ENCODE data around the gene MTMR3. TPM values are rescaled to one million over a fixed set of nuclear protein-coding genes. Genes with fewer than 3 reads are reported as not detected.

MTMR3 gene
- total RNA-seq, 1 donor: 36.9 TPM

GRCh38 chr22:29917052-29917902 lies 34.3 kb downstream of the MTMR3 start:
- H3K4me2 ChIP-seq (ENCODE audit: insufficient read depth, low read length): no peak overlapping the region
- no peaks in the 10 kb centered on the region for H3K9me3 ChIP-seq (ENCODE audit: low read depth, low read length)
- H3K27ac ChIP-seq (ENCODE audit: low read depth, low read length): no peak overlapping the region
- H4K20me1 ChIP-seq (ENCODE audit: insufficient read depth, low read length): peaks cover 61% of the 10 kb centered on the region
- no peaks in the 10 kb centered on the region for H3K36me3 ChIP-seq (ENCODE audit: insufficient read depth, low read length)
- no peak overlapping the region for H3K4me3 ChIP-seq (ENCODE audit: insufficient read depth, low read length)
- DNase-seq (ENCODE audit: insufficient read length, low spot score, missing footprints): no peak
- TF ChIP-seq, protein P1, sequence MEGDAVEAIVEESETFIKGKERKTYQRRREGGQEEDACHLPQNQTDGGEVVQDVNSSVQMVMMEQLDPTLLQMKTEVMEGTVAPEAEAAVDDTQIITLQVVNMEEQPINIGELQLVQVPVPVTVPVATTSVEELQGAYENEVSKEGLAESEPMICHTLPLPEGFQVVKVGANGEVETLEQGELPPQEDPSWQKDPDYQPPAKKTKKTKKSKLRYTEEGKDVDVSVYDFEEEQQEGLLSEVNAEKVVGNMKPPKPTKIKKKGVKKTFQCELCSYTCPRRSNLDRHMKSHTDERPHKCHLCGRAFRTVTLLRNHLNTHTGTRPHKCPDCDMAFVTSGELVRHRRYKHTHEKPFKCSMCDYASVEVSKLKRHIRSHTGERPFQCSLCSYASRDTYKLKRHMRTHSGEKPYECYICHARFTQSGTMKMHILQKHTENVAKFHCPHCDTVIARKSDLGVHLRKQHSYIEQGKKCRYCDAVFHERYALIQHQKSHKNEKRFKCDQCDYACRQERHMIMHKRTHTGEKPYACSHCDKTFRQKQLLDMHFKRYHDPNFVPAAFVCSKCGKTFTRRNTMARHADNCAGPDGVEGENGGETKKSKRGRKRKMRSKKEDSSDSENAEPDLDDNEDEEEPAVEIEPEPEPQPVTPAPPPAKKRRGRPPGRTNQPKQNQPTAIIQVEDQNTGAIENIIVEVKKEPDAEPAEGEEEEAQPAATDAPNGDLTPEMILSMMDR (IDR thresholded peaks at IDR 0.05; ENCODE audit: extremely low read depth, low read depth, low read length): no peak
- no peak overlapping the region for H2AFZ ChIP-seq (ENCODE audit: low read length)
- peaks cover 87% of the 10 kb centered on the region for H3K79me2 ChIP-seq (ENCODE audit: insufficient read depth, low read length)
- H3K27me3 ChIP-seq (ENCODE audit: insufficient read depth, low read length): no peaks in the 10 kb centered on the region
- peaks cover 29% of the 10 kb centered on the region for H3K4me1 ChIP-seq (ENCODE audit: insufficient read depth, low read length)

GRCh38 chr22:29925402-29925801 lies 42.4 kb downstream of the MTMR3 start:
- Histone ChIP-seq H3K4me3 (ENCODE audit: insufficient read depth, low read length) (no peak overlapping the region), H4K20me1 (ENCODE audit: insufficient read depth, low read length) (peaks cover 74% of the 10 kb centered on the region), H3K4me1 (ENCODE audit: insufficient read depth, low read length) (no peaks in the 10 kb centered on the region), H3K4me2 (ENCODE audit: insufficient read depth, low read length) (no peak overlapping the region), H3K27me3 (ENCODE audit: insufficient read depth, low read length) (no peaks in the 10 kb centered on the region), H3K9me3 (ENCODE audit: low read depth, low read length) (no peaks in the 10 kb centered on the region), H3K36me3 (ENCODE audit: insufficient read depth, low read length) (no peaks in the 10 kb centered on the region), H3K79me2 (ENCODE audit: insufficient read depth, low read length) (peaks cover 93% of the 10 kb centered on the region), H2AFZ (ENCODE audit: low read length) (no peak overlapping the region), H3K27ac (ENCODE audit: low read depth, low read length) (no peak overlapping the region)
- TF ChIP-seq, protein P1 (IDR thresholded peaks at IDR 0.05; ENCODE audit: extremely low read depth, low read depth, low read length): no peak
- DNase-seq (ENCODE audit: insufficient read length, low spot score, missing footprints): no peak

DNA sequence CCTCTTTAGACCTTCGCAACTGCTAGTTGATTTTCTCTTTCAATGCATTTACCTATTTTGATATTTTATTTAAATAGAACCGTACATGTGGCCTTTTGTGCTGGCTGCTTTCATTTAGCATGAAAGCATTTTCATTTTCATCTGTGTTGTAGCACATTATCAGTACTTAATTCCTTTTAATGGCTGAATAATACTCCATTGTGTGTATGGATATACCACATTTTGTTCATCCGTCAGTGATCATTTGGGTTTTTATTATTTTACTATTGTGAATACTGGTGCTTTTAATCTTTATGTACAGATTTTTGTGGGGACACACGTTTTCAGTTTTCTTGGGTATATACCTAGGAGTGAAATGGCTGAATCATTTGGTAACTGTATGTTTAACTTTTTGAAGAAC lies 43.1 kb downstream of the MTMR3 start:
- H3K36me3 ChIP-seq (ENCODE audit: insufficient read depth, low read length): no peaks in the 10 kb centered on the region
- no peaks in the 10 kb centered on the region for H3K4me1 ChIP-seq (ENCODE audit: insufficient read depth, low read length)
- H3K9me3 ChIP-seq (ENCODE audit: low read depth, low read length): no peaks in the 10 kb centered on the region
- H3K27me3 ChIP-seq (ENCODE audit: insufficient read depth, low read length): no peaks in the 10 kb centered on the region
- DNase-seq (ENCODE audit: insufficient read length, low spot score, missing footprints): no peak
- TF ChIP-seq, protein P1 (IDR thresholded peaks at IDR 0.05; ENCODE audit: extremely low read depth, low read depth, low read length): no peak
- H4K20me1 ChIP-seq (ENCODE audit: insufficient read depth, low read length): peaks cover 76% of the 10 kb centered on the region
- H3K27ac ChIP-seq (ENCODE audit: low read depth, low read length): no peak overlapping the region
- H3K79me2 ChIP-seq (ENCODE audit: insufficient read depth, low read length): peaks cover 90% of the 10 kb centered on the region
- no peak overlapping the region for H3K4me3 ChIP-seq (ENCODE audit: insufficient read depth, low read length)
- H3K4me2 ChIP-seq (ENCODE audit: insufficient read depth, low read length): no peak overlapping the region
- no peak overlapping the region for H2AFZ ChIP-seq (ENCODE audit: low read length)

GRCh38 chr22:29932136-29932535 lies 49.2 kb downstream of the MTMR3 start:
- Histone ChIP-seq H3K4me3 (ENCODE audit: insufficient read depth, low read length) (no peak overlapping the region), H2AFZ (ENCODE audit: low read length) (no peak overlapping the region), H3K27me3 (ENCODE audit: insufficient read depth, low read length) (no peaks in the 10 kb centered on the region), H3K4me1 (ENCODE audit: insufficient read depth, low read length) (no peaks in the 10 kb centered on the region), H3K9me3 (ENCODE audit: low read depth, low read length) (no peaks in the 10 kb centered on the region), H3K36me3 (ENCODE audit: insufficient read depth, low read length) (no peaks in the 10 kb centered on the region), H4K20me1 (ENCODE audit: insufficient read depth, low read length) (peaks cover 53% of the 10 kb centered on the region), H3K27ac (ENCODE audit: low read depth, low read length) (no peak overlapping the region), H3K4me2 (ENCODE audit: insufficient read depth, low read length) (no peak overlapping the region), H3K79me2 (ENCODE audit: insufficient read depth, low read length) (peaks cover 80% of the 10 kb centered on the region)
- TF ChIP-seq, protein P1 (IDR thresholded peaks at IDR 0.05; ENCODE audit: extremely low read depth, low read depth, low read length): no peak
- DNase-seq (ENCODE audit: insufficient read length, low spot score, missing footprints): no peak

All from osteoblast (primary cell).